Transverse colon (tissue), 4 donors: ENCODE measurements around the gene PAFAH1B2.

Experiments
- CTCF ChIP-seq, 5 experiments: fragments of 200-600 bp in 3 of 5; fragments of 450-650 bp in 2 of 5; sonication (generic) in 3 of 5; IDR thresholded peaks; 1 replicate in 2 of 5; 2 replicates in 3 of 5; pipeline ENCODE4 v1.5.1; 2016 to 2017; ENCODE audit warnings: antibody characterized with exemption in 5 of 5, inconsistent platforms in 3 of 5, mild to moderate bottlenecking in 2 of 5, moderate library complexity in 1 of 5
- EP300 ChIP-seq: sonication (generic); formaldehyde crosslinking; IDR thresholded peaks from one replicate; pipeline ENCODE4 v1.6.1; 2017; ENCODE audit warnings: antibody characterized with exemption, low read depth
- POLR2A ChIP-seq: fragments of 450-650 bp; IDR thresholded peaks from one replicate; pipeline ENCODE4 v1.6.1; 2016; ENCODE audit warnings: antibody characterized with exemption, mild to moderate bottlenecking, moderate library complexity
- POLR2AphosphoS5 ChIP-seq, 3 donors: sonication (generic); formaldehyde crosslinking; IDR thresholded peaks; one replicate each; pipeline ENCODE4 v1.6.1; 2016; ENCODE audit warnings: antibody characterized with exemption in 3 of 3

- TF ChIP-seq CTCF (IDR thresholded peaks at IDR 0.05) = no peak
- no peak for TF ChIP-seq POLR2AphosphoS5 (IDR thresholded peaks at IDR 0.05)
- TF ChIP-seq EP300 = no peak
- TF ChIP-seq POLR2A = no peak
These were observed 39.8 kb downstream of the PAFAH1B2 start for GRCh38 chr11:117183724-117184349.
